GM23338 (cell line): ENCODE data around the gene KCNMA1. TPM values are rescaled to one million over a fixed set of nuclear protein-coding genes. Genes with fewer than 3 reads are reported as not detected.

Source experiments
- ATAC-seq: fragments of 200-7000 bp; cut with Tn5 transposase; 3 replicates; pipeline ENCODE4 v1.9.1; 2020
- DNase-seq: peaks from one replicate; pipeline ENCODE4 v3.0.0-alpha.2; 2015; ENCODE audit warnings: low spot score
- H2AFZ ChIP-seq: fragments of 200-600 bp; sonication (generic); 2 replicates; pipeline ENCODE4 v1.8.0; 2016; ENCODE audit warnings: antibody characterized with exemption, mild to moderate bottlenecking, moderate library complexity
- H3F3A ChIP-seq: fragments of 200-600 bp; sonication (generic); replicated peaks from 2 replicates; pipeline ENCODE4 v1.8.0; 2017; ENCODE audit warnings: antibody characterized with exemption, mixed run types, low read depth
- H3K27ac ChIP-seq: fragments of 200-600 bp; sonication (generic); 2 replicates; pipeline ENCODE4 v1.6.1; 2016; ENCODE audit warnings: low read depth
- H3K27me3 ChIP-seq: fragments of 200-600 bp; sonication (generic); 2 replicates; pipeline ENCODE4 v1.8.0; 2016; ENCODE audit warnings: mild to moderate bottlenecking, mixed run types, moderate library complexity; ENCODE audit not compliant: insufficient read depth
- H3K36me3 ChIP-seq: fragments of 200-600 bp; sonication (generic); 2 replicates; pipeline ENCODE4 v1.8.0; 2016; ENCODE audit warnings: mild to moderate bottlenecking; ENCODE audit not compliant: insufficient read depth
- H3K4me1 ChIP-seq: fragments of 200-600 bp; sonication (generic); 2 replicates; pipeline ENCODE4 v1.8.0; 2016; ENCODE audit warnings: mild to moderate bottlenecking, moderate library complexity; ENCODE audit not compliant: insufficient read depth
- H3K4me2 ChIP-seq: fragments of 200-600 bp; sonication (generic); 2 replicates; pipeline ENCODE4 v1.7.1; 2017; ENCODE audit warnings: mixed run types
- H3K4me3 ChIP-seq: fragments of 200-600 bp; sonication (generic); 2 replicates; pipeline ENCODE4 v1.6.1; 2016; ENCODE audit warnings: mixed run types
- H3K79me2 ChIP-seq: fragments of 200-600 bp; sonication (generic); replicated peaks from 2 replicates; pipeline ENCODE4 v1.8.0; 2017; ENCODE audit warnings: mild to moderate bottlenecking; ENCODE audit not compliant: insufficient read depth
- H3K9me2 ChIP-seq: fragments of 200-600 bp; sonication (generic); 2 replicates; pipeline ENCODE4 v1.8.0; 2017; ENCODE audit not compliant: insufficient read depth
- H4K20me1 ChIP-seq: fragments of 200-600 bp; sonication (generic); replicated peaks from 2 replicates; pipeline ENCODE4 v1.8.0; 2017; ENCODE audit warnings: mild to moderate bottlenecking; ENCODE audit not compliant: insufficient read depth
- H3K27ac Mint-ChIP-seq: 2 replicates; pipeline ENCODE4 v1.8.0; 2020; ENCODE audit warnings: inconsistent platforms, mild to moderate bottlenecking, moderate library complexity, mixed read lengths
- H3K27me3 Mint-ChIP-seq: 3 replicates; pipeline ENCODE4 v1.8.0; 2022; ENCODE audit warnings: low read depth, mild to moderate bottlenecking, moderate library complexity, mixed read lengths, inconsistent platforms; ENCODE audit not compliant: insufficient read depth, poor library complexity
- H3K36me3 Mint-ChIP-seq: 3 replicates; pipeline ENCODE4 v1.8.0; 2021; ENCODE audit warnings: low read depth, mild to moderate bottlenecking, inconsistent platforms, moderate library complexity, mixed read lengths
- H3K4me1 Mint-ChIP-seq: 3 replicates; pipeline ENCODE4 v1.8.0; 2020; ENCODE audit warnings: mild to moderate bottlenecking, inconsistent platforms, mixed read lengths
- H3K4me3 Mint-ChIP-seq: 3 replicates; pipeline ENCODE4 v1.8.0; 2021; ENCODE audit warnings: moderate library complexity, mild to moderate bottlenecking, inconsistent platforms, mixed read lengths
- H3K9me3 Mint-ChIP-seq: 3 replicates; pipeline ENCODE4 v1.8.0; 2020; ENCODE audit warnings: moderate library complexity, mild to moderate bottlenecking, inconsistent platforms, mixed read lengths
- CREB1 ChIP-seq: fragments of 250-450 bp; sonication (Bioruptor Pico); IDR thresholded peaks from 2 replicates; pipeline ENCODE4 v1.5.0; 2020; ENCODE audit warnings: low read depth, mild to moderate bottlenecking, moderate library complexity
- CTCF ChIP-seq, 2 experiments: fragments of 200-600 bp in 1 of 2; sonication (generic) in 1 of 2; conservative IDR thresholded peaks; 2 replicates each; pipeline versions ENCODE4 v1.5.1 to v1.6.1; 2016 to 2017; ENCODE audit warnings: antibody characterized with exemption in 2 of 2, low read depth in 2 of 2, mild to moderate bottlenecking in 2 of 2, moderate library complexity in 1 of 2
- ETS1 ChIP-seq: IDR thresholded peaks from 2 replicates; pipeline ENCODE4 v1.6.1; 2016; ENCODE audit warnings: antibody characterized with exemption
- EZH2 ChIP-seq: fragments of 200-600 bp; sonication (generic); IDR thresholded peaks from one replicate; pipeline ENCODE4 v1.8.0; 2017; ENCODE audit warnings: antibody characterized with exemption, mild to moderate bottlenecking, low read depth; ENCODE audit not compliant: unreplicated experiment
- JUNB ChIP-seq: IDR thresholded peaks from one replicate; pipeline ENCODE4 v1.6.1; 2016; ENCODE audit warnings: antibody characterized with exemption; ENCODE audit not compliant: unreplicated experiment
- NANOG ChIP-seq: IDR thresholded peaks from 2 replicates; pipeline ENCODE4 v1.6.1; 2016; ENCODE audit warnings: antibody characterized with exemption, borderline replicate concordance
- REST ChIP-seq: IDR thresholded peaks from one replicate; pipeline ENCODE4 v1.6.1; 2018; ENCODE audit warnings: antibody characterized with exemption; ENCODE audit not compliant: unreplicated experiment
- STAT1 ChIP-seq: IDR thresholded peaks from one replicate; pipeline ENCODE4 v1.6.1; 2016; ENCODE audit warnings: antibody characterized with exemption; ENCODE audit not compliant: unreplicated experiment
- ZNF114 ChIP-seq: fragments of 250-450 bp; sonication (Bioruptor Pico); IDR thresholded peaks from 2 replicates; pipeline ENCODE4 v1.5.0; 2020; ENCODE audit warnings: mild to moderate bottlenecking, moderate library complexity
- ZNF331 ChIP-seq: fragments of 250-450 bp; sonication (Bioruptor Pico); IDR thresholded peaks from 2 replicates; pipeline ENCODE4 v1.5.0; 2020; ENCODE audit warnings: low read depth, mild to moderate bottlenecking, moderate library complexity
- ZNF462 ChIP-seq: fragments of 250-450 bp; sonication (Bioruptor Pico); IDR thresholded peaks from 2 replicates; pipeline ENCODE4 v1.5.0; 2020; ENCODE audit warnings: mild to moderate bottlenecking, moderate library complexity
- polyA plus RNA-seq: library from polyadenylated mRNA; unstranded; fragments of >200 nt; fragmentation: Nextera tagmentation; extraction: Ambion mirVana; gene quantifications from 2 replicates; pipeline ENCODE4 v1.2.1, GENCODE V29; 2016
- total RNA-seq: library from RNA; depleted of rRNA; stranded (reverse); fragments of >200 nt; shearing (Covaris generic); gene quantifications from 2 replicates; pipeline ENCODE4 v1.2.3, GENCODE V29; 2014

The KCNMA1 gene
- total and polyA plus RNA-seq, 2 experiments from 2014 or later, result 8.2 to 9.0 TPM

- Mint-ChIP-seq H3K9me3 (peaks cover 4% of the 10 kb centered on the region), H3K27me3 (no peaks in the 10 kb centered on the region), H3K4me3 (no peak overlapping the region), H3K27ac (no peak overlapping the region), H3K4me1 (peaks cover 5% of the 10 kb centered on the region; the same call in 2 of the 3 replicates), H3K36me3 (no peaks in the 10 kb centered on the region)
- H3K36me3 ChIP-seq, result no peaks in the 10 kb centered on the region
- no peak for DNase-seq
- no peaks in the 10 kb centered on the region for H3F3A ChIP-seq
- no peaks in the 10 kb centered on the region for H3K27me3 ChIP-seq
- H3K27ac ChIP-seq, result no peak overlapping the region
- H3K9me2 ChIP-seq, result no peaks in the 10 kb centered on the region
- H3K79me2 ChIP-seq, result no peaks in the 10 kb centered on the region
- H3K4me1 ChIP-seq, result 0 out of 2 replicates have a peak, but pooled peaks cover 3% of the 10 kb centered on the region
- H4K20me1 ChIP-seq, result no peaks in the 10 kb centered on the region
- ATAC-seq, result no peak
- H3K4me2 ChIP-seq, result no peak overlapping the region
- no peak overlapping the region for H3K4me3 ChIP-seq
- TF ChIP-seq ETS1, result no peak
- TF ChIP-seq JUNB, result no peak
- no peak for TF ChIP-seq ZNF114 (CRISPR knock-in tag)
- TF ChIP-seq REST, result no peak
- TF ChIP-seq NANOG, result no peak
- TF ChIP-seq STAT1, result no peak
- TF ChIP-seq CREB1 (CRISPR knock-in tag), result no peak
- no peak for TF ChIP-seq ZNF331 (CRISPR knock-in tag)
- TF ChIP-seq EZH2, result no peak
- TF ChIP-seq CTCF (conservative IDR thresholded peaks at IDR 0.05; ENCODE audit: low read depth in 2 of 2), result no peak
- no peak overlapping the region for H2AFZ ChIP-seq
Observed at GRCh38 chr10:77230194-77230593, 407.4 kb downstream of the KCNMA1 start.

- Mint-ChIP-seq H3K4me3 (no peak overlapping the region), H3K27me3 (no peaks in the 10 kb centered on the region), H3K27ac (no peak overlapping the region), H3K9me3 (peaks cover 4% of the 10 kb centered on the region), H3K4me1 (peaks cover 5% of the 10 kb centered on the region; the same call in 2 of the 3 replicates), H3K36me3 (no peaks in the 10 kb centered on the region)
- Histone ChIP-seq H3K9me2 (no peaks in the 10 kb centered on the region), H3K27ac (no peak overlapping the region), H4K20me1 (no peaks in the 10 kb centered on the region), H2AFZ (no peak overlapping the region), H3K4me2 (no peak overlapping the region), H3K36me3 (no peaks in the 10 kb centered on the region), H3K27me3 (no peaks in the 10 kb centered on the region), H3F3A (no peaks in the 10 kb centered on the region), H3K4me1 (0 out of 2 replicates have a peak, but pooled peaks cover 3% of the 10 kb centered on the region), H3K79me2 (no peaks in the 10 kb centered on the region), H3K4me3 (no peak overlapping the region)
- ATAC-seq (no peak), DNase-seq (no peak)
- TF ChIP-seq ZNF462 (no peak), NANOG (no peak)
Observed at GRCh38 chr10:77229704-77230103, 407.9 kb downstream of the KCNMA1 start.
